Spleen (tissue), 11 donors: ENCODE results near the gene SLC25A48. TPM values are rescaled to one million over a fixed set of nuclear protein-coding genes. Genes with fewer than 3 reads are reported as not detected.
"Not testable (repeated sequence)": the region's sequence is repeated elsewhere in the genome, so short reads cannot be mapped to it uniquely, and the experiment has no call there.

Experiments
- DNase-seq: peaks from one replicate; pipeline ENCODE4 v3.0.0-alpha.2; 2020
- H3K27ac ChIP-seq, 8 donors: fragments of 200-600 bp; sonication (generic) in 7 of 8; 1 replicate in 4 of 8; 2 replicates in 4 of 8; pipeline versions ENCODE4 v1.5.0 to v1.8.0; 2016 to 2021; ENCODE audit warnings: inconsistent platforms in 4 of 8, mild to moderate bottlenecking in 4 of 8, moderate library complexity in 1 of 8
- H3K27me3 ChIP-seq, 7 donors: fragments of 200-600 bp; sonication (generic) in 6 of 7; replicated peaks in 1 of 7; 1 replicate in 4 of 7; 2 replicates in 3 of 7; pipeline versions ENCODE4 v1.5.0 to v1.8.0; 2016 to 2021; ENCODE audit warnings: inconsistent platforms in 3 of 7, mild to moderate bottlenecking in 1 of 7
- H3K36me3 ChIP-seq, 6 donors: fragments of 200-600 bp; sonication (generic) in 5 of 6; 1 replicate in 4 of 6; 2 replicates in 2 of 6; pipeline versions ENCODE4 v1.5.0 to v1.8.0; 2016 to 2021; ENCODE audit warnings: inconsistent platforms in 2 of 6
- H3K4me1 ChIP-seq, 6 donors: fragments of 200-600 bp; sonication (generic) in 5 of 6; 1 replicate in 3 of 6; 2 replicates in 3 of 6; pipeline versions ENCODE4 v1.5.0 to v1.8.0; 2016 to 2021; ENCODE audit warnings: inconsistent platforms in 3 of 6
- H3K4me3 ChIP-seq, 8 donors: fragments of 200-600 bp; sonication (generic) in 7 of 8; 1 replicate in 4 of 8; 2 replicates in 4 of 8; pipeline versions ENCODE4 v1.5.0 to v1.8.0; 2016 to 2021; ENCODE audit warnings: inconsistent platforms in 4 of 8, mild to moderate bottlenecking in 4 of 8, moderate library complexity in 2 of 8
- H3K9me3 ChIP-seq, 8 donors: fragments of 200-600 bp; sonication (generic) in 7 of 8; 1 replicate in 4 of 8; 2 replicates in 4 of 8; pipeline versions ENCODE4 v1.5.0 to v1.8.0; 2016 to 2021; ENCODE audit warnings: inconsistent platforms in 4 of 8
- POLR2A ChIP-seq, 3 donors: fragments of 450-650 bp; IDR thresholded peaks; one replicate each; pipeline ENCODE4 v1.5.1; 2017; ENCODE audit warnings: antibody characterized with exemption in 3 of 3, mild to moderate bottlenecking in 1 of 3
- POLR2AphosphoS5 ChIP-seq, 3 donors: sonication (generic); formaldehyde crosslinking; IDR thresholded peaks; one replicate each; pipeline ENCODE4 v1.5.1; 2017; ENCODE audit warnings: antibody characterized with exemption in 3 of 3
- whole genome bisulfite sequencing, 5 donors: extraction: QIAGEN DNeasy Blood & Tissue Kit in 3 of 5; methylation state at CpG; one replicate each; pipeline versions ENCODE4 v1.1.5 to v1.1.7; 2013 to 2018; 5-methylcytosine and 5-hydroxymethylcytosine counted together
- intact Hi-C: fragments of 100-400 bp; cut with DNase I; formaldehyde crosslinking; loops from one replicate; pipeline ENCODE4 v1.15.0; 2023; ENCODE audit warnings: low total_unique reads
- polyA plus RNA-seq, 3 donors: library from polyadenylated mRNA; stranded (reverse); fragments of 200-250 nt; gene quantifications; one replicate each; pipeline ENCODE4 v1.2.1, GENCODE V29; 2013
- total RNA-seq, 7 donors: library from RNA; depleted of rRNA in 3 of 7; stranded (reverse); fragments of >200 nt in 3 of 7; fragmentation: NEBNext Ultra II Directional in 4 of 7; extraction: Animal tissue kit (Norgen Biotek cat#: 25700) in 4 of 7; gene quantifications; one replicate each; pipeline versions ENCODE4 v1.1.0 to v1.2.1, GENCODE V29; 2016 to 2021
- TF ChIP-seq, protein P1 (sequence below), 11 experiments: fragments of 200-600 bp in 7 of 11; fragments of 450-650 bp in 4 of 11; sonication (generic) in 4 of 11; IDR thresholded peaks in 8 of 11; conservative IDR thresholded peaks in 3 of 11; 1 replicate in 7 of 11; 2 replicates in 4 of 11; pipeline versions ENCODE4 v1.4.0 to v1.8.0; 2016 to 2021; ENCODE audit warnings: antibody characterized with exemption in 11 of 11, inconsistent platforms in 4 of 11, mild to moderate bottlenecking in 1 of 11
- donor health status: healthy with polysubstance abuse.
- donor health status: DM: no; HTN: no; CAD: no; lungs with moderate emphysema.
- donor health status: DM: no; HTN: no; CAD: no.
- donor health status: Bipolar disorder and iron deficiency.
- donor health status: healthy.
- donor health status: DM: no; HTN: no; CAD: no.
- donor health status: DM: yes; HTN: yes; CAD: no.

The SLC25A48 gene
- total and polyA plus RNA-seq, 10 donors, result 0.06 to 0.66 (median 0.33) TPM; not detected in 7

DNA sequence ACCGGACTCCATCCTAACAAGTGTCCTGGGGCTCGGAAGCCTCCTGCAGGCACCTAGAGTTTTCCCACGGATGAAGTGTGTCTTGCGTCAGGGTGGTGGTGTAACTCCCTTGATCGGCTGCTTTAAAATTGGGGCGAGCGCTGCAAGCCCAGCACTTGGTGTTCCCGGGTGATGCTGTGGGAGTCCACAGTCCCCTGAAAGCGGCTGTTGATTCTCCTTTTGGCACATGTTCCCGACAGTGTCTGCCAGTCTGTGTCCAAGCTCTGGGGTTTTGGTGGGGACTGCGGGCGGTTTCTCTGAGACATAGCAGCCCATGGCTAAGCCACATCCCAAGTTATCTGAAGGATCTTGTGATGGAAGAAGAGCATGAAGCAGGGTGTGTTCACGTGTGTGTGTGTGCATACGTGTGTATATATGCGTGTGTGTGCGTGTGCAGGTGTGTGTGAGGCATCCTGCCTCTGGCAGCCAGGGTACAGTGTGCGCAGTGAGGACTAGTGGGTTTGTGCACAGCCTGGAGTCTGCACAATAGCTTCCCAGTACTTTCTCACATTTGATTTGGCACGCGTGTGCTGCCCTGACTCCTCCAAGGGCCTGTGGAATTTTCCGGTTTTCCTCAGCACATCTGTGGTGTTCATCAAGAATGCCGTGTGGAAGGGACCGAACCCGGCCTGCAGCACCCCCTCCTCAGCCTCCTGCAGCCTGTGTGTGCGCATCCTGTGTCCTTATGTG, 16.9 kb downstream of the SLC25A48 start:
- Histone ChIP-seq H3K27ac (no peak overlapping the region), H3K4me3 (no peak overlapping the region), H3K27me3 (peaks cover 0 to 7% (median 0%) of the 10 kb centered on the region in 7 donors), H3K36me3 (no peaks in the 10 kb centered on the region), H3K4me1 (no peaks in the 10 kb centered on the region), H3K9me3 (no peaks in the 10 kb centered on the region)
- no peak for TF ChIP-seq POLR2A (IDR thresholded peaks at IDR 0.05)
- no peak for TF ChIP-seq POLR2AphosphoS5 (IDR thresholded peaks at IDR 0.05)
- TF ChIP-seq, protein P1, sequence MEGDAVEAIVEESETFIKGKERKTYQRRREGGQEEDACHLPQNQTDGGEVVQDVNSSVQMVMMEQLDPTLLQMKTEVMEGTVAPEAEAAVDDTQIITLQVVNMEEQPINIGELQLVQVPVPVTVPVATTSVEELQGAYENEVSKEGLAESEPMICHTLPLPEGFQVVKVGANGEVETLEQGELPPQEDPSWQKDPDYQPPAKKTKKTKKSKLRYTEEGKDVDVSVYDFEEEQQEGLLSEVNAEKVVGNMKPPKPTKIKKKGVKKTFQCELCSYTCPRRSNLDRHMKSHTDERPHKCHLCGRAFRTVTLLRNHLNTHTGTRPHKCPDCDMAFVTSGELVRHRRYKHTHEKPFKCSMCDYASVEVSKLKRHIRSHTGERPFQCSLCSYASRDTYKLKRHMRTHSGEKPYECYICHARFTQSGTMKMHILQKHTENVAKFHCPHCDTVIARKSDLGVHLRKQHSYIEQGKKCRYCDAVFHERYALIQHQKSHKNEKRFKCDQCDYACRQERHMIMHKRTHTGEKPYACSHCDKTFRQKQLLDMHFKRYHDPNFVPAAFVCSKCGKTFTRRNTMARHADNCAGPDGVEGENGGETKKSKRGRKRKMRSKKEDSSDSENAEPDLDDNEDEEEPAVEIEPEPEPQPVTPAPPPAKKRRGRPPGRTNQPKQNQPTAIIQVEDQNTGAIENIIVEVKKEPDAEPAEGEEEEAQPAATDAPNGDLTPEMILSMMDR (IDR thresholded peaks at IDR 0.05 in 8 of 11, conservative IDR thresholded peaks at IDR 0.05 in 3 of 11), result no peak
- DNase-seq, result no peak
- intact Hi-C loops, result no loop called here
- WGBS, 5 donors, result 82 to 91% (median 87%) methylated on average over 21 to 24 of the region's 24 CpGs

DNA sequence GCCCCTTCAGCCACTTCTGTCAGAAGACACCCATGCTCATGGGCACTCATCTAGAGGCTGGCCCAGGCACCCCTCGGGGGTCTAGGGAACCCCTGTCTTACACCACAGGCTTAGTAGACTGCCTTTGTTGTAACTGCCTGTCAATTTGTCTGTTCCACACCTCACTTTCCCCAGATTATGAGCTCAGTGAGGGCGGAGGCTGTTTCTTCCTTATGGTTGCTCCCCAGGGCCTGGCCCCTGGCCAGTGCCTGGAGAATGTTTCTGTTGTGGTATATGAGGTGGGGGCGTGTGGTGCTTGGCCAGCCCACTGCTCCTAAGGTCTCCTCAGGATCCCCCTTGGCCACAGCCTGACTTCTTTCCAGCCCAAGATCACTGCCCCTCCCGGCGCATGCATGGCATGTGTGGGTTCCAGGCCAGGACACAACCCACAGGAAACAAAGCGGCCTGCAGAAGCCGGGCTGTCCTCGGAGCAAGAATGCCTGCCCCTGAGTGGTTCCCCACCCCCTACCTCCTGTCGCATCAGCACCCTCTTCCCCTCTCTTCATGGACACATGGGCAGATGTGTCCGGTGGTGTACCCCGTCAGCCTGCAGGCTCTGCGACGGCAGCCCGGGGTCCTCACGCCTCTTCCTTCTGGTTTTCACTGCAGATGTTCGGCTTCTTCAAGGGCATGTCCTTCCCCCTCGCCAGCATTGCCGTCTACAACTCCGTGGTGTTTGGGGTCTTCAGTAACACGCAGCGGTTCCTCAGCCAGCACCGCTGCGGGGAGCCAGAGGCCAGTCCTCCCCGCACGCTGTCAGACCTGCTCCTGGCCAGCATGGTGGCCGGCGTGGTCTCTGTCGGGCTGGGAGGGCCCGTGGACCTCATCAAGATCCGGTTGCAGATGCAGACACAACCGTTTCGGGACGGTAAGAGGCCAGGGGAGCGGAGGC, 17.7 kb downstream of the SLC25A48 start:
- H3K27me3 ChIP-seq, result peaks cover 0 to 9% (median 0%) of the 10 kb centered on the region in 7 donors
- no peaks in the 10 kb centered on the region for H3K36me3 ChIP-seq
- H3K4me3 ChIP-seq, result no peak overlapping the region
- intact Hi-C loops, result no loop called here
- no peaks in the 10 kb centered on the region for H3K4me1 ChIP-seq
- DNase-seq, result no peak
- H3K27ac ChIP-seq, result no peak overlapping the region
- WGBS, 5 donors, result 83 to 90% (median 86%) methylated on average over 29 to 34 of the region's 34 CpGs
- H3K9me3 ChIP-seq, result no peaks in the 10 kb centered on the region
- no peak for TF ChIP-seq POLR2AphosphoS5 (IDR thresholded peaks at IDR 0.05)

DNA sequence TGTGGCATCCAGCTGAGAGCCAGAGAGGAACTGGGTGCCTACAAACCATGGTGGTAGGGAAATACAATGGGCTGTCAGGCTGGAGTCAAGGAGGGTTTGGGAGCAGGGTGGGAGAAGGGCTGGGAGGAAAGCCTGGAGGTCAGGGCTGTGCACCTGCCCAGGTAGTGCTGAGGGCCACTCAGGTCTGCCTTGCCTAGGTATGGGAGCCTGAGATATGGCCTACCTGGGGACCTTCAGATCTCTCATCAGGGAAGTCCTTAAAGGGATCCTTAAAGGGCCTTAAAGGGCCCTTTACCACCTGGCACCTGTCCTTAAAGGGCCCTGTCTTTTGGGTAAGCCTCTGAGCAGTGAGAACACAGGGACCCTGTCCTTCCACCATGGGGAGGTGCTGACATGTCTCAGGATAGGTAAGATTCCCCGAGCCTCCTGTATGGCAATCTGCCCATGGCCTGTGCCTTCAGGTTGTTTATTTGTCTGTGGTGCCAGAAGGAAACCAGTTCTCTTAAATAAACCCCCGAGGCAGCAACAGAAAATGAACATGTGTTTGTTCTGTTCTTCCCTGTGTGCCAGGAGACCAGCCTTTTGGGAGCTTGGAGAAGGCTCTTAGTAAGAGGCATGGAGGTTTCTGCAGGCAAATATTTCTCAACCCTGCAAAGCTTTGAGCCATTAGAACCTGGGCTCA, 23.3 kb downstream of the SLC25A48 start:
- Histone ChIP-seq H3K27me3 (peaks cover 0 to 9% (median 0%) of the 10 kb centered on the region in 7 donors), H3K27ac (no peak overlapping the region), H3K4me3 (no peak overlapping the region), H3K36me3 (no peaks in the 10 kb centered on the region), H3K9me3 (no peaks in the 10 kb centered on the region), H3K4me1 (no peaks in the 10 kb centered on the region)
- TF ChIP-seq, protein P1 (IDR thresholded peaks at IDR 0.05 in 8 of 11, conservative IDR thresholded peaks at IDR 0.05 in 3 of 11), result no peak
- TF ChIP-seq POLR2AphosphoS5 (IDR thresholded peaks at IDR 0.05), result no peak
- no peak for TF ChIP-seq POLR2A (IDR thresholded peaks at IDR 0.05)
- intact Hi-C loops, result no loop called here
- 40 to 76% (median 55%) methylated on average over 2 of the region's 2 CpGs for WGBS, 5 donors
- DNase-seq, result no peak

DNA sequence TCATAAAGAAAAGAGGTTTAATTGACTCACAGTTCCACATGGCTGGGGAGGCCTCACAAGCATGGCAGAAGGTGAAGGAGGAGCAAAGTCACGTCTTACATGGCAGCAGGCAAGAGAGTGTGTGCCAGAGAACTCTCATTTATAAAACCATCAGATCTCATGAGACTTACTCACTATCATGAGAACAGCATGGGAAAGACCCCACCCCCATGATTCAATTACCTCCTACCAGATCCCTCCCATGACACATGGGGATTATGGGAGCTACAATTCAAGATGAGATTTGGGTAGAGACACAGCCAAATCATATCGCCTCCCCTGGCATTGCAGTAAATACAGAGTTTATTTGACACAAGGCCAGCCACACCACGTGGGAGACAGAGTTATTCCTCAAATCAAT, 24.7 kb downstream of the SLC25A48 start:
- H3K4me1 ChIP-seq, H3K9me3 ChIP-seq, H3K27me3 ChIP-seq, H3K36me3 ChIP-seq, intact Hi-C loops, H3K4me3 ChIP-seq, H3K27ac ChIP-seq, DNase-seq: not testable (repeated sequence)
- 59 to 78% (median 75%) methylated on average over 3 of the region's 3 CpGs for WGBS, 5 donors
